ENCODE results near the gene TSHZ2.
"Not testable (repeated sequence)": the region's sequence is repeated elsewhere in the genome, so short reads cannot be mapped to it uniquely, and the experiment has no call there.

The TSHZ2 gene

GRCh38 chr20:53438368-53438767, 466.2 kb downstream of the TSHZ2 start:
- DNase-seq: no peak

DNA sequence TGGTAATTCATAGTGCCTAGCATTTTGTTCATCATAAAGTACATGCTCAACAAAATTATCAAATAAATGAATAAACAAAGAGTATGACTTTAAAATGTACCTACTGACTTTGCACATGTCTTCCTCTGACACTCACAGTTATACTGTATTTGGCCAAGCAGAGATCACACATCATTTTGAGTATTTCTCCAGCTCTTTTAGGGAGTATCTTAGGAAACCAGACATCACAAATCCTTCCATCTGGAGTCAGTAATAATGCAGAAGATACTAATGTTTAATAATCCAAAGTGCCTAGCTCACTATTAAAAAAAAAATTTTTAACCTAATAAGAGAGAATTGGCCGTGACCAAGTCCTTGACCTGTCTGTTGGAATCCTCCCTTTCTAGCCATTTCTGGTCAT, 466.9 kb downstream of the TSHZ2 start:
- no peak for DNase-seq

DNA sequence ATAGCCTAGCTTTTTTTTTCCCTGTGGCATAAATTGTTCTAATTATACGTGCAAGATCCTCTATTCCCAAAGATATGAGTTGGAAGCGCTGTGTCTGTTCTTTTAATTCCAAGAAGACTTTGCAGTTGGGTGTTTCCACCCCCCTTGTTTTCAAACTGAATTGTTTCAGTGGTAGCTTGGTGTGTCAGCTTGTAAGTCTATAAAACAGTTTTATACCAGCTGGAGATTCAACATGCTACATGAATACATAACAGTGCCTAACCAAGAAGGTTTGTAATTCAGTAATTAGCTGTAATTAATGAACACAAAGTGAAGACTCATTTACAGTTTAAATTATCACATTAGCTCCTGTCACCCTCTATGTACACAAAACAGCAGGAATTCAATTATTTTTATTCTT, 467.5 kb downstream of the TSHZ2 start:
- DNase-seq: no peak

GRCh38 chr20:53444401-53445149, 472.4 kb downstream of the TSHZ2 start:
- DNase-seq: no peak

GRCh38 chr20:53445321-53445731, 473.2 kb downstream of the TSHZ2 start:
- DNase-seq: no peak

DNA sequence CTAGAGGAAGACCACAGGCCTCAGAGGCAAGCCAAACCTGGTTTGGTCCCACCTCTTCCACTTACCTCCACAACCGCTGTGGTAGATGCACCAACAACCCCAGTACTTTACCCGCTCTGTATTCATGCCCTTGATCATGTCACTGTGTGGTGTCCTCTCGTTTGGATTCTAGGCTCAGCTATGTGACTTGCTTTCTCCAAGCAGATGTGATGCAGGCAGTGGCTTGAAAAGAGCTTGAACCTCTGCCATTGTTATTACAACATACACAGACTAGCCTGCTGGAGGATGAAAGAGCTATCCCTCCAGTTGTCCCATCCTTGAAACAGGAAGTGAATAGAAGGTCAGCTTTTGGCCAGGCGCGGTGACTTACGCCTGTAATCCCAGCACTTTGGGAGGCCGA, 473.8 kb downstream of the TSHZ2 start:
- no peak for DNase-seq

- no peak for DNase-seq
These were observed 475.2 kb downstream of the TSHZ2 start for GRCh38 chr20:53447316-53447715.

DNA sequence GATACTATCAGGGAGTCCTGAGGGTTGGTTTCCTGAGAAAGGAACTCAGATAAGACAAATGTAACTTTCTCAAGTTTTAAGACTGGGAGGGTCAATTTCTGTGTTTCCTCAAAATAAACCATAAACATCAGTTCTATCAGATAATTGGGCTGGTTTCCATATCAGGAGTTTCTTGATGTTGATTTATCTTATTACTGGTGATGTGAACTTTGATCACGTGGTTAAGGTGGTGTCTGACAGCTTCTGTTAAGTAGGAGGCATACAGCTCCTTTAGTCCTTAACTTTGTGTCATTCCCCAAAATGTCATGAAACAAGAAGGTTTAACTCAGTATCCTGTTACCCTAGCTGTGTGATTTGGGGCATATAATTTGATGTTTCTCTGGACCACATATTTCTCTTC, 476.3 kb downstream of the TSHZ2 start:
- no peak for DNase-seq

DNA sequence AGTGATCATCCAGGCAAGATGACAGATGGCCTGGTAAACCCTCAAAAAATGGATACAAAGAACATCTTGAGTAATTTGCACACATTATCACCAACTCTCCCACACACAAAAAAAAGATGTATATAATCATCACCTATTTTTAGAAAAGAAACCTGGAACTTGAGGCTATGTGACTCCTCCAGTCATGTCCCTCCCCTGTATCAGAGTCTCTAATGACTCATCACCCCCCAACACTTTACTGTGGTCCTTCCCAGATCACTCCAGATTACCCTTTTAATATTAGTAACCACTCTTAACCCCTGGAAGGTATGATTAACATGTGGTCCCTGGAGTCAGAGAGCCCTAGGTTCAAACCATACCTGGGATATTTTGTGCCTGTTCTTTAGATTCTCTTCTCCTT, 476.7 kb downstream of the TSHZ2 start:
- DNase-seq: no peak

DNA sequence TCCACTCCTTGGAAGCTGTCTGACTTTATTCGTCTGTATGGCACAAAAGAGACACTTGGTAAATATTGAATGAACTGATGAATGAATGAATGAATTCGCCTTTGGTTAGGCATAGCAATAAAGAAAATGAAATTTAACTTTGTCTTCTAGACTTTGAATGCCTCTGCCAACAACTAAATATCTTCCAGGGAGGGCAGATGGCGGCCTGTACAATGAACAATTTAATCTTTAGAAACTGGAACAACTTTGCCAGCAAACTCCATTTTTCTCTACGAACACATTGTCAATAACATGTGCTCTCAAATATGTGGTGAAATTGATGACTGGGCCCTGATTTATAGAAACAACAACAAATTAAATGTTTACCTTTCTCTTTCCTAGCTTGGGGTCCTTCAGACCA, 480.9 kb downstream of the TSHZ2 start:
- DNase-seq: no peak

GRCh38 chr20:53454675-53455276, 482.6 kb downstream of the TSHZ2 start:
- no peak for DNase-seq

DNA sequence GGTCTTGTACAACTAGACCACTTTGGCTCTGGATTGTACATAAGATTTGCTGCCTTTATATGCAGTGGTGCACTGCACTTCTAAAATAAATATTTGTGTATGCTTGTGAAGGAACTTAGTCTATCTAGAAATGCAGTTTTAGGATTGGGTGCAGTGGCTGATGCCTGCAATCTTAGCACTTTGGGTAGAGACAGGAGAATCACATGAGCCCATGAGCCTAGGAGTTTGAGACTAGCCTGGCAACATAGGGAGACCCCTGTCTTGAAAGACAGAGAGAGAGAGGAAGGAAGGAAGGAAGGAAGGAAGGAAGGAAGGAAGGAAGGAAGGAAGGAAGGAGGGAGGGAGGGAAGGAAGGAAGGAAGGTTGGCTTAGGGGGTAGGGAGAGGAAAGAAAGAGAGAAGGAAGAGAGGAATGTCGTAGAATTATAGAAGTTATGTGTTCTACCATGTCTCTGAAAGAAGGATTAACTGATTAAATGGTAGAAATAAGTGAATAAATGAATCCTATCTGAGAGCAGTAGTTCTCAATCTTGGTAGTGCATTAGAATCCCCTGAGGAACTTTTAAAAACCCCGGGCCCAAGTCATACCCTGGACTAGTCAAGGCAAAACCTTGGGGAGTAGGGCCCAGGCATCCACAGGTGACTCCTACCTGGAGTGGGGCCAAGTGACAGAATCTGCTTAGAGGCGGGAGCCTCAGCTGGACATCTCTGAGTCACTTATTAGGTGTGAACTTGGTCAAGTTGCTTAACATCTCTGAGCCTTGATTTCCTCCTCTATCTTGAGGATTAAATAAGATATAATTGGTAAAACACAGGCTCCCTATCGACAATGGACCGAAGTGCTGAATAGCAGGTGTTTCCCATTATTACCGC, 491.2 kb downstream of the TSHZ2 start:
- DNase-seq: no peak

DNA sequence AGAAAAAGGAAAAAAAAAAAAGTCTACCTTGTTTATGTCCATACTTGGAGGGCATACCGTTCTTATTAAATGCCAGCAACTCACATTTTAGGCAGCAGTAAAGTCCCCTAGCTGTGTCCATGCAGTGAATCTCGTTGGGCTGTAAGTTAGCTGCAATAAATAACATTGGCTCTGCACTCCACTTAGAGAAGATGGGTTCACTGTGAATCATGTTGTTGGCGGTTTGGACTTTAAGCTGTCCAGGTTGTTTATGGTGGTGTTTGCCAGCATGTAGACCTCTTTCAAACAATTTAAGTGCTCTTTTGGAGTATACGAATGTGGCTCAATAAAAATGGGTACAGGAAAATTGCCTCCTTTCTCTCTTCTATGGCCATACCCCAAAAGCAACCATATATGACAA, 494.1 kb downstream of the TSHZ2 start:
- DNase-seq: no peak

- peak; percentile 64 for DNase-seq
These were observed 496.4 kb downstream of the TSHZ2 start for GRCh38 chr20:53468587-53468986.

GRCh38 chr20:53472859-53473258, 500.7 kb downstream of the TSHZ2 start:
- not testable (repeated sequence) for DNase-seq

DNA sequence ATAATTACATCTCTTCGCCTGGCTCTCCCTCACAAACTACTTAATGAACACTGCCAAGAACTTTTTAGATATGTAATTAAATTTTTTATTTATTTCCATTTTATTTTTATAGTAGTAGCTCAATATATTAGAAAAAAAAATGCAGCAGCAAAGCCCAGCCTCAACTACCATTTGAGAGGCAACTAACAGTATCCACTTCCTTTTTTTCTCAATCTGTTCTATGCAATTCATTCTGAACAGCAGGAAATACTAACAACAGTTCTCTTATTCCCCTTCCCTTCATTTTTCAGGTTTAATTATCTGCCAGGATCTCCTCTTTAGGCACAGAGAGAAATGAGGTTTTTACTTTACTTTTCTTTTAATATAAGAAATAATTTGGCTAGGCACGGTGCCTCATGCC, 508.8 kb downstream of the TSHZ2 start:
- DNase-seq: no peak

GRCh38 chr20:53487461-53488200, 515.5 kb downstream of the TSHZ2 start:
- no peak for DNase-seq

- DNase-seq: no peak
These were observed 516.7 kb downstream of the TSHZ2 start for GRCh38 chr20:53488775-53489272.

GRCh38 chr20:53489528-53489927, 517.4 kb downstream of the TSHZ2 start:
- DNase-seq: no peak

DNA sequence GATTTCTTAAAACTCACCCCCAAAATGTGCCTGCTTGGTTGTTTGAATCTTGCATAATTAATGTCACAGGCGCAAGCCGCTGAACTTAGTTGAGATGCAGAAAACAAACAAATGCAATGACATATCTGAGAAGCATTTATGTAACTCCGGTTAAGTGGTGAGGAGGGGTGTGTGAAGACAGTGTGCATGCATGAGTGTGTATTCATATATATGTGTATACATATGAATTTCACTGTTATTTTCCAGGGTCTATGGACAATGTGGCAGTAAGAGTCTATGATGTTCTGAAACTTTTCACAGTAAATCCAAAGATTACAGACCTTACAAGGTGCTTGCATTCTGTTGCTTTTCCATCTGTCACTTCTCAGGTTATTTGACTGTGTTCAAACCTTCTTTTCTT, 518.5 kb downstream of the TSHZ2 start:
- no peak for DNase-seq

GRCh38 chr20:53491462-53491861, 519.3 kb downstream of the TSHZ2 start:
- DNase-seq: no peak

- DNase-seq: no peak
These were observed 520.1 kb downstream of the TSHZ2 start for GRCh38 chr20:53492212-53492611.

DNA sequence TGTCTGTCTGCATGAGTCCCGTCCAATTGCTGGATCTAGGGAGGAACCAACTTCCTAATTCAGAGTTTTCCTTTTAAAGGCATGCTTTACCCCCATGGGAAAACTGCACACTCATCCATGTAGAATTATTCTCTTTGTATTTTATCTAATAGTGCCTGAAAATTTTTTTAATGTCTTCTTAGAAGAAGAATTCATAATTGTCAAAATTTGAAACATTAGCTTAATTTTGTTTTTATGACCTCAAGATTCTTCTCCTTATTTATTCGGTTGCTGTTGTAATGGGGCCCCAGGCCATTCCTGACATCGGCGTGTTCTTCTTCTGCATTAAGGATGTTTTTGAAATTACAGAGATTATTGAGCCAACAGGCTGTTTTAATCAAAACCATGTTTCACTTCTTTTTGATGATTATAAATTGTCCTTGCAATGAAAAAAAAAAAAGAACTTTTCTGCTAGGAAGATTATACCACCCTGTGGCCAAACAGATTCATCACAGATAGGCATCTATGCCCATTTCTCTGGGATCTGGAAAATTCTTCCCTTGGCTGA, 521.2 kb downstream of the TSHZ2 start:
- no peak for DNase-seq

All from suppressor macrophage treated with lipopolysaccharide for 4 hours (primary cell).